BE2C (cell line): ENCODE measurements around the gene PSMB5.

Source experiments
- DNase-seq: peaks from one replicate; pipeline ENCODE4 v3.0.0-alpha.2; 2020
- H3K27me3 ChIP-seq: fragments of 250-450 bp; sonication (Bioruptor Pico); 2 replicates; pipeline ENCODE4 v1.5.1; 2020; ENCODE audit warnings: mild to moderate bottlenecking
- H3K36me3 ChIP-seq: fragments of 250-450 bp; sonication (Bioruptor Pico); 2 replicates; pipeline ENCODE4 v1.5.1; 2020; ENCODE audit warnings: mild to moderate bottlenecking
- H3K4me1 ChIP-seq: fragments of 250-450 bp; sonication (Bioruptor Pico); 2 replicates; pipeline ENCODE4 v1.5.1; 2020
- H3K4me3 ChIP-seq: 2 replicates; pipeline ENCODE4 v1.5.1; 2011; ENCODE audit warnings: low read depth, low read length
- H3K9me3 ChIP-seq: fragments of 250-450 bp; sonication (Bioruptor Pico); 2 replicates; pipeline ENCODE4 v1.5.1; 2020
- TF ChIP-seq, protein P1 (sequence below): IDR thresholded peaks from 2 replicates; pipeline ENCODE4 v1.5.1; 2012; ENCODE audit warnings: mild to moderate bottlenecking, low read depth, low read length

Gene PSMB5

DNA sequence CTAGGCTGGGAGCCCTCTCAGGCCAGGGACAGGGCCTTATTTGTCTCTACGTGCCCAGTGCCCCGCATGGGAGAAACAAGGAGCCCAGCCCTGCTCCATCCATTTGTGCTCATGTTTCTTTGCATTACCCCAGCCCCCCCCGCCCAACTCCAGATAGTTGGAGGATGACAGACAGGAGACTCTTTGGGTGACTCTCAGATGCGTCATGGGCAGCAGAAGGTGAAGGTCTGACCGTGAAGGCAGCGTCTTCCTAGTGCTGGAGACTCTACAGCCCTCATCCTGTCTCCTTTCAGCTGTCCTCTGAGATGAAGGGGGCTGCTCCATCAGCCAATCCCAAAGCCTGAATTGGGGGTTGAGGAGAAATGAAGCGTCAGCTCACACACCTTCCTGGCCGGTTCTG, 7.0 kb upstream of the PSMB5 start:
- TF ChIP-seq, protein P1, sequence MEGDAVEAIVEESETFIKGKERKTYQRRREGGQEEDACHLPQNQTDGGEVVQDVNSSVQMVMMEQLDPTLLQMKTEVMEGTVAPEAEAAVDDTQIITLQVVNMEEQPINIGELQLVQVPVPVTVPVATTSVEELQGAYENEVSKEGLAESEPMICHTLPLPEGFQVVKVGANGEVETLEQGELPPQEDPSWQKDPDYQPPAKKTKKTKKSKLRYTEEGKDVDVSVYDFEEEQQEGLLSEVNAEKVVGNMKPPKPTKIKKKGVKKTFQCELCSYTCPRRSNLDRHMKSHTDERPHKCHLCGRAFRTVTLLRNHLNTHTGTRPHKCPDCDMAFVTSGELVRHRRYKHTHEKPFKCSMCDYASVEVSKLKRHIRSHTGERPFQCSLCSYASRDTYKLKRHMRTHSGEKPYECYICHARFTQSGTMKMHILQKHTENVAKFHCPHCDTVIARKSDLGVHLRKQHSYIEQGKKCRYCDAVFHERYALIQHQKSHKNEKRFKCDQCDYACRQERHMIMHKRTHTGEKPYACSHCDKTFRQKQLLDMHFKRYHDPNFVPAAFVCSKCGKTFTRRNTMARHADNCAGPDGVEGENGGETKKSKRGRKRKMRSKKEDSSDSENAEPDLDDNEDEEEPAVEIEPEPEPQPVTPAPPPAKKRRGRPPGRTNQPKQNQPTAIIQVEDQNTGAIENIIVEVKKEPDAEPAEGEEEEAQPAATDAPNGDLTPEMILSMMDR = no peak
- Histone ChIP-seq H3K4me1 (peaks cover 13% of the 10 kb centered on the region), H3K9me3 (no peaks in the 10 kb centered on the region), H3K4me3 (no peak overlapping the region), H3K36me3 (no peaks in the 10 kb centered on the region; the same call in 1 of the 2 replicates), H3K27me3 (no peaks in the 10 kb centered on the region)
- DNase-seq = no peak

DNA sequence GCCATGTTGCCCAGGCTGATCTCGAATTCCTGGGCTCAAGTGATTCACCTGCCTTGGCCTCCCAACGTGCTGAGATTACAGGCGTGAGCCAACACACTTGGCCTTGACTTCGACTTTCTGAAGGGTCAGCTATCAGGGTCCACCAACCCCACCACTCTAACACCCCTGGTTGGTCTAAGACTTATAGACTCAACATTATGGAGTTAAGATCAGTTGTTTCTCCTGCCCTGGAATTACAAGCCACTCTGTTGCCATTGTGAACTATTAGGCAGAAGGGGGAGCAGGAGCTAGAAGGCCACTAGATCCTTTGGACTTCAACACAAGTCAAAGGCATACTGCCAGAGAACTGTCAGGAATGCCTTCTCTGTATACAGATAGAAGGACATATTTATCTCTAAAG, 5.4 kb upstream of the PSMB5 start:
- Histone ChIP-seq H3K27me3 (no peaks in the 10 kb centered on the region), H3K36me3 (no peaks in the 10 kb centered on the region), H3K4me1 (peaks cover 18% of the 10 kb centered on the region), H3K4me3 (no peak overlapping the region), H3K9me3 (no peaks in the 10 kb centered on the region)
- no peak for DNase-seq
- TF ChIP-seq, protein P1 = no peak

DNA sequence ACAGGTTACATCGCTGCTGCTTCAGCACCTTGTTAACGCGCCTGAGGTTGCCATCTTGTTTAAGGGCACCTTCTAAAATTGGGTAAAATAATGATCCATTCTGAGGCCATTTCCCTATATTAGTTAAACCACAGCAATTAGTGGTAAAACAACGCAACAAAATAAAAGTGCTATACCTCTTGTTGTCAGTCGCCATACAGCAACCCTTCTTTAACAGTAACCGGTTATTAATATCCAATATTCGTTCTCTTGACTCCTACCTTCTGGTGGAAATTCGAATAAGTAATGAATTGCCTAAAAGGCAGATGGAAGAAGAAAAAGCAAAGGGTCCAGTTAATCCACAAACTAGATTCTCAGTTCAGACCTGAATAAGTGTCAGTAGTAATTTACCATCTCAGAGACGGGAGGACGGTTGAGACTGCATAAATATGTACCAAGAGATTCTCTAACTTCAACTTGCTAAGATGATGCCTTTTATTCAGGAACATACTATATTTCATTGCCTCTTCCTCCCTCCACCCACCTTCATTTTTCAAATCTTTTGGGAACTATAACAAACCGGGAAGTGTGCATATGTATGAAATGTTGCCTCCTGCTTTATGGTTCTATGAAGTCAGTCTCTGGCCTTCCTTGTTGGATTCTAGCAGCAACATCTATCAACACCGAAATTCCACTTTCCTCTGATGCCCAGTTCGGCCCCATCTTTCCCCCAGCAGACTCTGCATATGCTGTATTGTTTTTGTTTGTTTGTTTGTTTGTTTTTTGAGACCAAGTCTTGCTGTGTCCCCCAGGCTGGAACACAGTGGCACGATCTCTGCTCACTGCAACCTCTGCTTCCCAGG, 824 bp upstream of the PSMB5 start:
- Histone ChIP-seq H3K9me3 (no peaks in the 10 kb centered on the region), H3K27me3 (no peaks in the 10 kb centered on the region), H3K4me1 (peaks cover 10% of the 10 kb centered on the region; the same call in 1 of the 2 replicates), H3K36me3 (peaks cover 32% of the 10 kb centered on the region), H3K4me3 (peak overlapping the region; percentile 95)
- TF ChIP-seq, protein P1 = no peak
- DNase-seq = no peak

DNA sequence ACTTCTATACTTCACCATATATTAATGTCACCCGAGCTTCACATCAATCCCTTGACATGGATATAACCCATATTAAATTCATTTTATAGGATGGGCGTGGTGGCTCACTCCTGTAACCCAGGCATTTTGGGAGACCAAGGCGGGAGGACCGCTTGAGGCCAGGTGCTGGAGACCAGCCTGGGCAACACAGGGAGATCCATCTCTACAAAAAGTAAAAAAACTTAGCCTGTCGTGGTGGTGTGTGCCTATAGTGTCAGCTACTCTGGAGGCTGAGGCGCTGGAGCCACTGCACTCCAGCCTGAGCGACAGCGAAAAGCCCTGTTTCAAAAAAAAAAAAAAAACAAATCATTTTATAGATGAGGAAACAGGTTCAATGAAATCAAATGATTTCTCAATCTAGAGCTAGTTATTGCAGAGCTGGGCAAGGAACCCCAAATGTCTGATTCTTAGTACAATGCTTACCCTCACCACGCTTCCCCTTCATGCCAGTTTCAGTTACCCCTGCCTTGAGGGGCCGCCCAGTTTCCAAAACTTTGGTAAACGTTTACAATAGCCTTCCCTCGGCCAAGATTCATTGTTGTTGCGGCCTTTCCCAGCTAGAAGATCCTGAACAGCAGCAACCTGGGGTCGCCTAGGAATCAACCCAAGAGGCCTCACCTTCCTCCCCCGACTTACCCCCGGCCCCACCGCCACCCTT, 751 bp downstream of the PSMB5 start:
- Histone ChIP-seq H3K27me3 (no peaks in the 10 kb centered on the region), H3K4me3 (peak overlapping the region; percentile 95), H3K9me3 (no peaks in the 10 kb centered on the region), H3K36me3 (peaks cover 48% of the 10 kb centered on the region), H3K4me1 (peaks cover 10% of the 10 kb centered on the region; the same call in 1 of the 2 replicates)
- TF ChIP-seq, protein P1 = no peak
- no peak for DNase-seq

DNA sequence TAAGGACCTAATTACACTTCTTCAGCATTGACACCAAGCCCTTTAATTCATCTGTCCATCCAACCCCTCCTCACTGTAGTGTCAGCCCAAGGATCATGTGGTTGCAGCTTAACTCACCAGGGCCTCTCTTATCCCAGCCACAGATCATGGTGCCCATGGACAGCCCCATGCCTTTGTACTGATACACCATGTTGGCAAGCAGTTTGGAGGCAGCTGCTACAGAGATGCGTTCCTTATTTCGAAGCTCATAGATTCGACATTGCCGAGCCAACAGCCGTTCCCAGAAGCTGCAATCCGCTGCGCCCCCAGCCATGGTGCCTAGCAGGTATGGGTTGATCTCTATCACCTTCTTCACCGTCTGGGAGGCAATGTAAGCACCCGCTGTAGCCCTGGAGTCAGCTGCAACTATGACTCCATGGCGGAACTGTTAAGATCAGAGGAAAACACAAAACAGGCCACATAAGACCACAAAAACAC, 1.4 kb downstream of the PSMB5 start:
- H3K27me3 ChIP-seq = no peaks in the 10 kb centered on the region
- no peak for DNase-seq
- peaks cover 55% of the 10 kb centered on the region for H3K36me3 ChIP-seq
- no peaks in the 10 kb centered on the region for H3K9me3 ChIP-seq
- peaks cover 10% of the 10 kb centered on the region; the same call in 1 of the 2 replicates for H3K4me1 ChIP-seq
- H3K4me3 ChIP-seq = peak overlapping the region; percentile 95
- TF ChIP-seq, protein P1 = no peak

DNA sequence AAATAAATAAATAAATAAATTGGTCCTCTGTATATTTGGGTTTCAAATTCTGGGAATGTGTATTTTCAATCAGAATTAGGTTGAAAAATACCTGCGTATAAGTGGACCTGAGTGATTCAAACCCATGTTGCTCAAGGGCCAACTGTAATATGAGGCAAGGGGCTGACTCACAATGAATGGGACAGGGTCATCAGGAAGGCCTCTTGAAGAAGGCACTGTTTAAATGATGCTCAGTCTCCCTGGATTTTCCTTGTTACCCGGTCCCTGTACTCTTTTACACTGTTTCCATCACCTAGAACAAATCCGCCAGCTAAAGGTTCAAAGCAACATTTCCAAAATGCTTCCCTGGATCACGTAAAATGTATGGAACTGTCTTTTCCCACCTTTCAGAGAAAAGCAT, 3.8 kb downstream of the PSMB5 start:
- no peak overlapping the region for H3K4me3 ChIP-seq
- peaks cover 71% of the 10 kb centered on the region for H3K36me3 ChIP-seq
- TF ChIP-seq, protein P1 = no peak
- peaks cover 10% of the 10 kb centered on the region; the same call in 1 of the 2 replicates for H3K4me1 ChIP-seq
- DNase-seq = no peak
- no peaks in the 10 kb centered on the region for H3K9me3 ChIP-seq
- no peaks in the 10 kb centered on the region for H3K27me3 ChIP-seq
